MCF 10A (cell line): ENCODE results near the gene HSPB6. TPM values are rescaled to one million over a fixed set of nuclear protein-coding genes. Genes with fewer than 3 reads are reported as not detected.

Experiments used
- BruUV-seq: library from RNA; stranded (reverse); fragments of 400-500 nt; replicated peaks from 2 replicates; lab custom pipeline; 2021; lab: Mats Ljungman, UMichigan
- CTCF ChIA-PET: fragments of 300-600 bp; sonication (Branson Sonifier 250); formaldehyde crosslinking; extraction: SDS; loops from one replicate; lab custom pipeline; 2021; ENCODE audit warnings: antibody characterized with exemption, inconsistent platforms; lab: Yijun Ruan, JAX
- POLR2A ChIA-PET: fragments of 300-600, 350-650 bp; sonication (Branson Sonifier 250); formaldehyde crosslinking; extraction: SDS; loops from one replicate; lab custom pipeline; 2020; ENCODE audit warnings: antibody characterized with exemption, inconsistent platforms; lab: Yijun Ruan, JAX
- DNase-seq: peaks from one replicate; pipeline ENCODE4 v3.0.0-alpha.2; 2018; ENCODE audit not compliant: unreplicated experiment
- H3K27ac Mint-ChIP-seq: one replicate; pipeline ENCODE4 v1.8.0; 2022; ENCODE audit warnings: mild to moderate bottlenecking, low read depth, mixed read lengths; ENCODE audit not compliant: unreplicated experiment
- H3K27me3 Mint-ChIP-seq: one replicate; pipeline ENCODE4 v1.8.0; 2022; ENCODE audit warnings: mixed read lengths; ENCODE audit not compliant: insufficient read depth, unreplicated experiment
- H3K36me3 Mint-ChIP-seq: one replicate; pipeline ENCODE4 v1.8.0; 2022; ENCODE audit warnings: mild to moderate bottlenecking, moderate library complexity, mixed read lengths; ENCODE audit not compliant: insufficient read depth, unreplicated experiment
- H3K4me1 Mint-ChIP-seq: one replicate; pipeline ENCODE4 v1.8.0; 2022; ENCODE audit warnings: mixed read lengths; ENCODE audit not compliant: insufficient read depth, unreplicated experiment
- H3K4me3 Mint-ChIP-seq: one replicate; pipeline ENCODE4 v1.8.0; 2022; ENCODE audit warnings: mild to moderate bottlenecking, moderate library complexity, mixed read lengths; ENCODE audit not compliant: unreplicated experiment
- H3K9me3 Mint-ChIP-seq: one replicate; pipeline ENCODE4 v1.8.0; 2022; ENCODE audit warnings: mixed read lengths; ENCODE audit not compliant: unreplicated experiment
- intact Hi-C: fragments of 100-400 bp; cut with micrococcal nuclease; formaldehyde crosslinking; loops from 2 replicates; pipeline ENCODE4 v1.14.1; 2022
- total RNA-seq: library from RNA; stranded (reverse); gene quantifications from 2 replicates; pipeline ENCODE4 v1.2.3, GENCODE V29; 2022
- TF ChIP-seq, protein P1 (sequence below): fragments of 200-600 bp; IDR thresholded peaks from one replicate; pipeline ENCODE4 v1.8.0; 2022; ENCODE audit warnings: antibody characterized with exemption, mild to moderate bottlenecking; ENCODE audit not compliant: unreplicated experiment

The HSPB6 gene
- total RNA-seq, 1 experiment from 2014 or later, result 0.21 TPM

DNA sequence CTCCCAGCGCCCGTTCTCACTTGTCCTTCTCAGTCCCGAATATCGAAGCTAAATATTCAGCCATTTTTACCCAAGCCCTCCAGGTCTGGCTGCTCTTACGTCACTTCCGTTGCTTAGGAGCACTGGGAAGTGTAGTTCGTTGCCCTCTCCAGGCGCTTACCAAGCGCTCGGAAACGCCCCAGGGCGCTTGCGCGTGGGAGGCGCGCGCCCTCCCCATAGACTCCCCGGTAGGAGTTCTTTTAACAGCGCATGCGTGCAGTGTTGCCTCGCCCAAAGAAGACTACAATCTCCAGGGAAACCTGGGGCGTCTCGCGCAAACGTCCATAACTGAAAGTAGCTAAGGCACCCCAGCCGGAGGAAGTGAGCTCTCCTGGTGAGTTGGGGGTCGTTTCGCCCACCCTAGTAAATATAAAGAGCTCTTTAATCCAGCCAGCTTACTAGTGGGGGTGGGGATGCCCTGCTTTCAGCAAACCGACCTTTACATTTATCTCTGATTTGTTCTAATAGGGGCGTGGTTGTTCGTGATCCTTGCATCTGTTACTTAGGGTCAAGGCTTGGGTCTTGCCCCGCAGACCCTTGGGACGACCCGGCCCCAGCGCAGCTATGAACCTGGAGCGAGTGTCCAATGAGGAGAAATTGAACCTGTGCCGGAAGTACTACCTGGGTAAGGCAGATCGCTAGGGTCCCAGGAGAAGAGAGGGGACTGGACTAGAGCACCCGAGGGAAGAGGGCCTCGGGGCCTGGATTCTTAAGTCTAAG is 11.3 kb downstream of the HSPB6 start, which contains the start of the genes PSENEN and U2AF1L4:
Gene PSENEN, plus strand, starts transcription at position 324 of the 759 bp plus-strand sequence. Its CDS starts 280 bp downstream, at position 604.
Gene U2AF1L4, minus strand, starts transcription at position 91 of the 759 bp plus-strand sequence. Its CDS starts 27 bp downstream, at position 64.
- DNase-seq, result peak; percentile 100
- POLR2A ChIA-PET, result interaction anchor here (0.6 to 3.1 kb wide), 15 partner anchors 8 to 469 kb away, joined by 3 to 12 read pairs (median 3); partner anchors contain the start of genes ALKBH6, COX6B1, NFKBID and POLR2I
- Mint-ChIP-seq H3K27ac (peak within 1 kb of the TSS; percentile 100), H3K36me3 (peaks cover 31% of the 10 kb centered on the region), H3K27me3 (no peaks in the 10 kb centered on the region), H3K9me3 (no peaks in the 10 kb centered on the region), H3K4me3 (peak within 1 kb of the TSS; percentile 99), H3K4me1 (peaks cover 32% of the 10 kb centered on the region)
- TF ChIP-seq, protein P1, sequence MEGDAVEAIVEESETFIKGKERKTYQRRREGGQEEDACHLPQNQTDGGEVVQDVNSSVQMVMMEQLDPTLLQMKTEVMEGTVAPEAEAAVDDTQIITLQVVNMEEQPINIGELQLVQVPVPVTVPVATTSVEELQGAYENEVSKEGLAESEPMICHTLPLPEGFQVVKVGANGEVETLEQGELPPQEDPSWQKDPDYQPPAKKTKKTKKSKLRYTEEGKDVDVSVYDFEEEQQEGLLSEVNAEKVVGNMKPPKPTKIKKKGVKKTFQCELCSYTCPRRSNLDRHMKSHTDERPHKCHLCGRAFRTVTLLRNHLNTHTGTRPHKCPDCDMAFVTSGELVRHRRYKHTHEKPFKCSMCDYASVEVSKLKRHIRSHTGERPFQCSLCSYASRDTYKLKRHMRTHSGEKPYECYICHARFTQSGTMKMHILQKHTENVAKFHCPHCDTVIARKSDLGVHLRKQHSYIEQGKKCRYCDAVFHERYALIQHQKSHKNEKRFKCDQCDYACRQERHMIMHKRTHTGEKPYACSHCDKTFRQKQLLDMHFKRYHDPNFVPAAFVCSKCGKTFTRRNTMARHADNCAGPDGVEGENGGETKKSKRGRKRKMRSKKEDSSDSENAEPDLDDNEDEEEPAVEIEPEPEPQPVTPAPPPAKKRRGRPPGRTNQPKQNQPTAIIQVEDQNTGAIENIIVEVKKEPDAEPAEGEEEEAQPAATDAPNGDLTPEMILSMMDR, result no peak
- BruUV-seq, result TSS peak; percentile 61
- CTCF ChIA-PET, result interaction anchor here (1.1 kb wide), 1 partner anchor 27 kb away, joined by 7 read pairs; no protein-coding TSS in a partner anchor
- intact Hi-C loops, result loop anchor here (1.0 kb wide), 1 partner anchor 28 kb away; no protein-coding TSS in a partner anchor

DNA sequence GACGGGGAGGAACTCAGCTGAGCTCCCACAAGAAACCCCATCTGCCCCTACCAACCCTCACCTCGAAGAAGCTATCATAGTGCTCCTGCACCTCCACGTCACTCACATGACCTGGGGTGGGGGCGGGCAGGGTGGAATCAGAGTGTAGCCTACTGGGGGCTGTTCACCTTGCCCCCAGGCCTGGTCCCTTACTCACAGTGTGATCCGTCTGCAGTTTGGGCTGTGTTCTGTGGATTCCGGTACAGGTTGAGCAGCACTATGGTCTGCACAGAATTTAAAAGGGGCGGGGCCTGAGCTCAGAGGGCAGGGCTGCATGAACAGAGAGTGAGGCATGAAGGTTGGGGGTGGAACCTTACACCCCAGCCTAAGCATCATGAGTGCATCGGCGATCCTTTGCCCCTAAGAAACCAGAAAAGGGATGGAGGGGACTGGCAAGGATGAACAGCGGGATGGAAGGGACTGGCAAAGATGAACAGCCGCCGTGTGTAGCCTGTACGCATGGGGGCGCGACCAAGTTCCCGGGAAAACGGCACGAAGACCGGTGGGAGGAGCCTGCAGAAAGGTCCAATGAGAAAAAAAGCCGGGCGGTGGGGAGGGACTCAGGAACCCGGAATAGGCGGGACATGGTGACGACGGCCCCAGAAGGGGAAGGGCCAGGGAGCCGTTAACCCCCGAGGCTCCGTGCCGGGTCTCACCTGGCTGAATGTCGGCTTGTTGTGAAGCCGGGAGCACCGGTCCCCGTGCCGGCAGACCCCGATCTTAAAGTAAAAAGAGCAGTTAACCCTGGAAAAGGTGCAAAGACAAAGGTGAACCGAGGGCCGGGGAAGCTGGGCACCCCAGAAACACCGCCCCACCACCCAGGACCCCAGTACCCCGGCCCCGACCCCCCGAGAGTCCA is 12.2 kb downstream of the HSPB6 start:
- peak; percentile 97 for DNase-seq
- Mint-ChIP-seq H3K36me3 (peaks cover 31% of the 10 kb centered on the region), H3K9me3 (no peaks in the 10 kb centered on the region), H3K27ac (peak overlapping the region; percentile 100), H3K4me1 (peaks cover 28% of the 10 kb centered on the region), H3K27me3 (no peaks in the 10 kb centered on the region), H3K4me3 (peak overlapping the region; percentile 99)
- ChIA-PET CTCF (interaction anchor here (0.7 to 1.1 kb wide), 4 partner anchors 26 to 197 kb away, joined by 3 to 7 read pairs (median 3); no protein-coding TSS in a partner anchor), POLR2A (interaction anchor here (0.6 to 3.1 kb wide), 14 partner anchors 8 to 470 kb away, joined by 3 to 12 read pairs (median 3); partner anchors contain the start of genes ALKBH6, COX6B1, NFKBID and POLR2I)
- TSS peak; percentile 71 for BruUV-seq
- intact Hi-C loops, result loop anchor here (1.0 kb wide), 1 partner anchor 27 kb away; no protein-coding TSS in a partner anchor
- TF ChIP-seq, protein P1, result no peak

DNA sequence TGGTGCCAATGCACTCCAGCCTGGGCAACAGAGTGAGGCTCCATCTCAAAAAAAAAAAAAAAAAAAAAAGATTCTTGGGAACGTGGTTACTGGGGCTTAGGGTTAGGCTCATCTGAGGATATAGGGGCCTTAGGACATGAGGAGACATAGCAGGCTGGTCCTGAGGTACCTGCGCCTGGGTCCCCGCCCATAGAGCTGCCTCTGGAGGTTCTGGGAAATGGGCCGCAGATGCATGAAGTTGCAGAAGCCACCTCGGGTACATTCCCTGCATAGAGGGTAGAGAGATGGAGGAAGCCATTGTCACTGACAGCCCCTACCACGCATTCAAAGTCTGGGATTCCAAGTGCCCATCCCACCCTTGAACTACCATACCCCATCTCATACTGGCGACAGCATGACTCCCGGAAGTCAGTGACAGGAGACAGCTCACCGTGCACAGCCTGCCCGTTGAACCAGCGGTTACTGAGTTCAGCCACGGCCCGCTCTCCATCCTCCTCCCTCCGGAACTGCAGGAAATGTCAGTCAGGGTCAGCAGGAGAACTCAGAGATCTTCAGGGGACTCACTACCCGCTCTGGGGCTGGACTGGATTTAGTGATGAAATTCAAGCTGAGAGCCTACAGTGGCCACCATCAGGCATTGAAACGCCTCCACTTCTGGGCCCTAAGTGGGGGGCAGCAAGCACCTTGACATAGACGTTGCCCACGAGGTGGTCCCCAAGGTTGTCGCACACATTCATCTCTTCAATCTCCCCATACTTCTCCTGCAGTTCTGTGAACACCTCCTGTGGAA is 13.0 kb downstream of the HSPB6 start:
- CTCF ChIA-PET, result interaction anchor here (0.7 to 0.9 kb wide), 3 partner anchors 188 to 196 kb away, joined by 3 read pairs; no protein-coding TSS in a partner anchor
- intact Hi-C loops, result no loop called here
- Mint-ChIP-seq H3K9me3 (no peaks in the 10 kb centered on the region), H3K27me3 (no peaks in the 10 kb centered on the region), H3K4me1 (peaks cover 20% of the 10 kb centered on the region), H3K27ac (no peak overlapping the region), H3K36me3 (peaks cover 31% of the 10 kb centered on the region), H3K4me3 (peak overlapping the region; percentile 99)
- BruUV-seq, result no TSS peak
- DNase-seq, result no peak
- TF ChIP-seq, protein P1, result no peak
- POLR2A ChIA-PET, result interaction anchor here (0.7 to 3.1 kb wide), 3 partner anchors 12 to 100 kb away, joined by 3 to 12 read pairs (median 5); no protein-coding TSS in a partner anchor
